CD4-positive, alpha-beta T cell treated with Interleukin-6 at 100 ng/mL for 8 hours (primary cell): Measurements from ENCODE around the gene MYL11.

Source experiments
- DNase-seq: peaks from one replicate; pipeline ENCODE4 v3.0.0-alpha.2; 2020; ENCODE audit warnings: mixed read lengths, low spot score

Gene MYL11

GRCh38 chr16:30418350-30419181 lies 44.0 kb downstream of the MYL11 start:
- no peak for DNase-seq

- no peak for DNase-seq
These were observed 46.4 kb downstream of the MYL11 start for GRCh38 chr16:30421010-30421409.
